Stimulated activated naive CD4-positive, alpha-beta T cell treated with Interleukin-2 at 50 U/mL for 16 hours (primary cell): Measurements from ENCODE around the gene CCR5AS.
"Not testable (repeated sequence)": the region's sequence is repeated elsewhere in the genome, so short reads cannot be mapped to it uniquely, and the experiment has no call there.

Experiments
- DNase-seq: peaks from one replicate; lab custom pipeline; 2025; lab: John Stamatoyannopoulos, UW

The CCR5AS gene

DNA sequence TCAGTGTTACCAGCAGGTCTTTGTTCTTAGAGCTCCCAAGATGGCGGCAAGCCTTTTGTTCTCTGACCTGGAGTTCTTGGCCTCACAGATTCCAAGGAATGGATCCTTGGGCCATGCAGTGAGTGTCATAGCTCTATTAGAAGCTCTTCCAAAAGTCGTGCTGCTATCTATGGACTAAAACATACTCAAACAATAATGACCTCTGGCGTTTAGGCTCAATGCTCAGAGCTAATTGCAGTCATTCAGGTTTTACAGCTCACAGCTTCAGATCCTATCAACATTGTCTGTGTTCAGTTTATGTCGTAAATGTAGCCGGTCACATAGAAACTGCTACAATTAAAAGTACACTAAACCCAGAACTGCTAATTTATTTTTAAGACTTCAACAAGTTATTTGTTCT lies 22.4 kb upstream of the CCR5AS start:
- no peak for DNase-seq

DNA sequence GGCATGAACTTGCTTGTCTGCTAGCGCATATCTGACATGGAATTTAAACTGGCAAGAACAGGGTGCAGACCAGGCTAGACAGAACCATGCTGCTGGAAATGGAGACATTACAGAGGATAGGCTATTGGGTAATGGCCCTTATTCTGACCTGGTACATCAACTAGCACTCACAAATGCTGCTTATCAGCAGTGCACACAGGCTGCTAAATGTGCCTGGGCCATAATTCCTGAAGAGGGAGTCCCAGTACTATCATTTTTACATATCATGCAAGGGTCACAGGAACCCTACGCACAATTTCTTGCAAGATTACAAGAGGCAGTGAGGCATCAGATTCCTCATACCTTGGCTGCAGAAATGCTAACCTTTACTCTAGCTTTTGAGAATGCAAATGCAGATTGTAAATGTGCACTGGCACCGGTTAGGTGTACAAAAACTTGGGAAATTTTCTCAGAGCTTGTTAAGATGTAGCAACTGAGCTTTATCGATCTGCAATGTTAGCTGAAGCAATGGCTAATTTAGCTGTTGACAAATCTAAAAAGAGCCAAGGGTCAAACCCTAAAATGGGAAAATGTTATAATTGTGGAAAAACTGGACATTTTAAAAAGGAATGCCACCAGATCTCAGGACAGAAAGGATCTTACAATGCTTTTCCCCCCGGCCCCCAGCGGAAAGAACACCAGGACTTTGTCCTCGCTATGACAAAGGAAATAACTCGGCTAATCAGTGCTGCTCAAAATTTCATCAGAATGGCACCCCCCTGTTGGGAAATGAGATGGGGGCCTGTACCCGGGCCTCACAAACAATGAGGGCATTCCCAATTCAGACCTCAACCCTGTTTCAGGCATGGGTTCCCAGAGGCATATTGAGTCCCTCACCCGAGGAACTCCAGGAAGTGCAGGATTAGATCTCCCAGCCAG lies 21.3 kb upstream of the CCR5AS start:
- DNase-seq, result no peak

DNA sequence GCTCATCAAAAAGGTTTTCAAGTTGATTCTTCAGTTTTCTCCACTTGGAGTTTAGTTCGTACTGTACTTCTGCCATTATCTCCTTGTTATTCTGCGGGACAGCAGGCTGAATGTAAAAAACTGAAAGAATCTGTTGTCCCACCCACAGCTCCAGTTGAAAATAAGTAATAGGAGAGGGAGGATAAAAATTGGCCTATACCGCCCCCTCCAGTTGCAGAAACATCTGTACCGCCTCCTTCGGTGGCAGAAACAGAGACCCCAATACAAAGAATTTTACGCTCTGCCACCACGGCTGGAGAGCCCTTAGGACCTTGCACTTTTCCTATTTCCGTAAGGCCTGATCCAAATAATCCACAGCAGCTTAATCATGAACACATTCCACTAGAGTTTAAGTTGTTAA lies 20.5 kb upstream of the CCR5AS start:
- not testable (repeated sequence) for DNase-seq

DNA sequence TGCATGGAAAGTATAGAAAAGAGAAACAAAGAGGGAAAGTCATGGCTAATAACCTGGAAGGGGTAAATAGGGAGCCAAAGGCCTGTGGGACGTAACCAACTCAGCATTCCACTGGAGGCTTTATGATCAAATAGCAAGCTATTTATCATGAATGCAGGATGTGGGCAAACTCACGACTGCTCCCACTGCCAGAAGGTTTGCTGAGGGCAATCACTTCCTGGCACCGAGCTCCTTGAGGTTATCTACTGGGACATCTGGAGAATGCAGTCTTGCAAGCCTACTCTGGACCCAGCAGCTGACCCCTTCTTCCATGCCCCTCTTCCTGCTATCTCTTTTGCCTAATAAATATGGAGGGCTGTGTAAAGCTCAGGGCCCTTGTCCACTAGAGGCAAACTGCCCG lies 19.6 kb upstream of the CCR5AS start:
- DNase-seq, result not testable (repeated sequence)

DNA sequence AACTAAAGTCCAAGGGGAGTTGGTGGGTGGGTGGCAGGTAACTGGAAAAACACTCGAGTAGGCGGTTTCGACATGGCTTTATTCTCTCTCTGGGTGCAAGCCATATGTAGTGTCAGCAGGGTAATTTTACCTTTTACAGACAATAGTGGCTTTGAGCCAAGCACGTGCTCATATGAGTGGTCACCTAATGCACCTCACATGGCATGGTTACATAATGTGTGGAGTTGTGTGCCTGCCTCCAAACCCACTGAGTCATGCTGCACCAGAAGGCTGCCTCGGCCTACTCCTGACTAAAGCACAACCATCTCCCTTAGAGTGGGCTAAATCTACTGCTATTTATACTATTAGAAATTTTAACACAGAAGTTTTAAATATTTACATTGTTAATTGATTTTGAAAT lies 16.7 kb upstream of the CCR5AS start:
- no peak for DNase-seq

DNA sequence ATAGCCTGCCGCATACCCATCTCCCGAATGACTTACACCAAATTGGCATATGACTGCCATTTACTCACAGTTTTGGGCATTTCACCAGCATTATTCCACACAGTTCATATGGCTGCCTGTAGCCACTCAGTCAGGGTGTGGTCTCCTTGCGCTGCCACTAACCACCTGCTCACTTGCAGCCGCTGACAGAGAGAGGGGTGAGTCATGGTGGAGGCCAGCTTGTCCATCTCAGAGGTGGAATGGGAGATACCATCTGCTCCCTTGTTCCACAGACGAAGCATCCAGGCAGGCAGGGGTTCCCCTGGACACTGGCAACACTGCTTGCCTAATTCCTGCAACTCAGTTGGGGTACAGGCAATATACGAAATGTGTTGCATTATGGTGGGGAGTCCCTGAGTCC lies 15.8 kb upstream of the CCR5AS start:
- DNase-seq, result no peak

DNA sequence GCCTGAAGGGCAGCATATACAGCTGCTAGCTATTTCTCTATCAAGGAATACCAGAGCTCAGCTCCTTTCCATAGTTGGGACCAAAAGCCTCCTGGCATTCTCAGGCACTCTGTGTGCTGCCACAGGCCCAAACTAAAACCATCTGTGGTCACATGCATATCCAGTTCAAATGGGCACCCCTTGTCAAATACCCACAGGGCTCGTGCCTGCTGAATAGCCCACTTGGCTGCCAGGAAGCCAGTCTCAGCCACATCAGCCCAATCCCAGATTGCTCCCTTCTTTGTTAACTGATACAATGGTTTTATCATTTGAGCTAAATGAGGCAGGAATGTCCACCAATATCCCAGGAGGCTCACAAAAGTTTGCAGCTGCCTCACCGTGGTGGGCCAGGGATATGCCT lies 14.1 kb upstream of the CCR5AS start:
- no peak for DNase-seq

DNA sequence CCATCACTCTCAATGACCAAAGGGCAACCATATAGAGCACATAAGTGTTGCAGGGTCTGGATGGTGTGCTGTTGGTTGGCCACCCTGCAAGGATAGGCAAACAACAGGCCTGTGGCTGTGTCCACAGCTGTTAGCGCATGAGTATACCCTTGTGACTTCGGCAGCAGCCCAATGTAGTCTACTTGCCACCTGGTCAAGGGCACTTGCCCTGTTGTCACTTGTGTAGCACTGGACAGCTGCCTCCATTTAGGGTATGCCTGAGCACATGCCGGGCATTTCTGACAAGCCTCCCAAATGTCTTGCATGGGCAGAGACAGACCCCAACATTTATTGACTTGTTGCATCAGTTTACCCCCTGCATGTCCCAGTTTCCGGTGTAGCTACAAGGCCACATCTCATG lies 12.9 kb upstream of the CCR5AS start:
- DNase-seq, result no peak

DNA sequence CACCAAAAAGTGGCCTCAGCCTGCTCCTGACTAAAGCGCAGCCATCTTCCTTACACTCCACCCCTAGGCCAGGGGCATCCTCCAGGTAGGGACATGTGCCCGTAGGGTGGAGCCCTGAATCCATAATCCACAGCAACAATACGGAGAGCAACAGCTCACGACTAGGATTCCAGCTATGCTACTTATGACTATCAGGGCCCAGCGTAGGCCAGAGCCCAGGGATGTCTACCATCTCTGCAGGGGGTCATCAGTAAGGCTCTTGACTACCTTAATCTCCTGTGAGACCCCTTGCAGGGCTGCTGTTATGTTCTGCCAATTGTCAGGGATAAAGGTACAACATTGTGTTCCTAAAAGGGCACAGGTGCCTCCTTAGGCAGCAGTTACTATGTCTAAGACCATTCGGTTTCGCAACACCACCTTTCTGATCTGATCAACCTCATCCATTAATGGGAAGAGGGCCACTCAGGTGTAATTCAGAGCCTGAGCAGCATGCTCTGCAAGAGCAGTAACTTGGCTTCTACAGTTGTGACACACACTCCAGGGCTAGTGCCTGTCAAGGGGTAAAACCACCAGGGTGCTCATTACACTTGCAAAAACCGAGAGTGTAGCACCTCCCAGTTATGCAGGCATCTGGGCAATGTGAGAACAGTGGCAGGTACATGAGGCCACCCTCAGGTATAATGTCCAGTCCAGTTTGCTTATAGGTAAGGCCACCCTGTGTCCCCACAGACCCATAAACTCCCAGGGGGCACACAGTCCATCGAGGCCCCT lies 11.2 kb upstream of the CCR5AS start:
- DNase-seq, result no peak

DNA sequence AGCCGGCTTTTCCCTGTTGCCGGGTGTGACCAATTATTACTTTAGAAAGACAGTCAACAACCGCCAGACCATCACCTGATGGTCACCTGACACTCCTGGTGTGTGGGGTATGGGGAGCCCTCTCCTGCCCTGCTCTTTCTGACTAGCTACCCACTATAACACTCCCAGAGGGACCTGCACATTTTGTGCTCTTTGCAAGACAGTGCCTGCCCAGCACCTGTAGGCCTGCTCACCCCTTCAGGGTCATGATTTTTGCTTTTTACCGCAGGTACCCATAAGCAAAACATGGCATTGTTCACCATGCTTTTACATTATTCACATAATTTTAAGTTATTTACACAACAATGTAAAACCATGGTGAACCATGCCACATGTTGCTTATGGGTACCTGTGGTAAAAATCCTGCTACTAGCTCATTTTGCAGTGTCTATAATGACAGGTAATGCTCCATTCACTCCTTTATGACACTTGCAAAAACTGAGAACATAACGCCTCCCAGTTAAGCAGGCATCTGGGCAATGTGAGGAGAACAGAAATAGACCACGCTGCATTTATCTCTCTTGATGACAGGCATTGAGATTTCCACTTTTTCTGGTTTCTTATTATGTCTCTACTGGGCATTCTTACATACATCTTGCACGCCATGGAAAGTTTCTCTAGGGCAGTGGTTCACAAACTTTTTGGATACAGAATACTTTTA lies 10.1 kb upstream of the CCR5AS start:
- DNase-seq, result no peak

DNA sequence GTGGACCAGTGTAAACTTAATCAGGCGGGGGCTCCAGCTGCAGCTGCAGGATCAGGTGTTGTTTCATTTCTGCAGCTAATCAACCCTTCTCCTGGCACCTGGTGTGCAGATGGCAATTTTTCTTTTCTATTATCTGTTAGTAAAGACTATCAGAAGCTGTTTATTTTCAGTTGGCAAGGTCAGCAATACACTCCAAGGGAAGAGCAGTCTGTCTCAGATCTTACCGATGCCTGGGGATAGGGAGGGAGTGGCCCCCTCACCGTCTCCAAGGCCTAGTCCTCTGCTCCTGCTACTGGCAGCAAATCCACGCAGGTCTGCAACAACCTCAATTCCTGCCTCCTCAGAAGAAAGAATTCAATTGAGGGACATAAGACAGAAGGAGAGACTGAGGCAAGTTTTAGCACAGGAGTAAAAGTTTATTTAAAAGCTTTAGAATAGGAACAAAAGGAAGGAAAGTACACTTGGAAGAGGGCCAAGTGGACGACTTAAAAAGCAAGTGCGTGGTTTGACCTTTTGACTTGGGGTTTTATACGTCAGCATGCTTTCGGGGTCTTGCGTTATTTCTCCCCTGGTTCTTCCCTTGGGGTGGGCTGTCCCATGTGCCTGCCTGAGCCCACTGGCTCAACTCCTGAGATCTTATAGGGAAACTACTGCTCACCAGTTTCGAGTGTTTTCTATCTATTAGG lies 9.4 kb upstream of the CCR5AS start:
- DNase-seq, result no peak

DNA sequence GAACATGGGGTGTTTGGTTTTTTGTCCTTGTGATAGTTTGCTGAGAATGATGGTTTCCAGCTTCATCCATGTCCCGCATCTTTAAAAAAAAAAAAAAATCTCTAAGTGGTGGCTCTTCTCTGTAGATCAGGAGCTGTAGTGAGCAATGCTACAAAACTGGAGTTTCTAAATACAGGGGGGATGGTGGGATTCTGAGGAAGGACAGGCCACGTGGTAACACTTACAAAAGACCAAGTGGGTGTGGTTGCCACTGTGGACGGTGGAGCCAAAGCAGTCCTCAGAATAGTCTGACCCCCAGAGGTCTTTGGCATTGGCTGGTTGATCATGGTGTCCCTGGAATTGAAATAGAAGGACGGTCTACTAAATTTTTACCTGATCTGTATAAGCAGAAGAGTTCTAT lies 7.9 kb upstream of the CCR5AS start:
- no peak for DNase-seq

DNA sequence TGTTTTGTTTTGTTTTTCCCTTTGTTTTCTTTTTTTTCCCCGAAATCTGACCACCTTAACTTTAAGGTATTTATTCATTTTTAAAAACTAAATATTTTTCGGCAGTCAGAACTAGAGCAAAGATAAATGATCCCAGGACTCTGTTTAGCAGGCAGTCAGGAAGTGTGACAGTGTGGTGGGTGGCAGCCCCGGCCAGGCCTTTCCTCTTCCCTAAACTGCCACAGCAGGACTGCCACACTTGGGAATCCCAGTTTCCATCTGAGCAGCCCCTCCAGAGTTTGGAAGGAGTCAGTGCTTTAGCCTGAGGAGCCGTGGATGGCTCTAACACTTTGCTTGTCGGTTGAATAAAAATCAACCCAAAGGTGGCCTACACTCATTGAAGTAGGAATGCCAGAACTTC lies 7.1 kb upstream of the CCR5AS start:
- no peak for DNase-seq

DNA sequence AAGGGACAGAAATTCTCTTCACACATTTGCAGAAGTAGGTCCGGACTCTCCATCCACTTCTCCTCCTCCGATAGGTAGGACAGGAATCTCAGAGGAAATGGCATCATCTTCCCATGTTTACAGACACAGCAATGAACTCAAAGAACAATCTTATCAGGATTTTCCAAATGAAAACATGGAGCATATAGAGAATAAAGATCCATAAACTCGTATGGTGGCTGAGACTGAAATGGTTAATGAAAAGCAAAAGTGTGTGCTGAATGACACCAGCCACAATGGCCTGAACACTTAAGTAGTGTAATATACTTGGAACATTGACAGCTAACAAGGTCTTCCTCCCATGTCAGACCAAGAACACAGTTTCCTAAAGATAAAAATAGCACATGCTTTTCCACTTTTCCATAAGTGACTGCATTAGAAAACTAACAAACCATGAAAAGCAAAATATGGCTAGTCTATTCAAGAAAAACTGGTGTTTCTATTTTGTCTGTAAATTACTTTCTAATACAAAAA lies 6.0 kb upstream of the CCR5AS start:
- DNase-seq, result no peak

DNA sequence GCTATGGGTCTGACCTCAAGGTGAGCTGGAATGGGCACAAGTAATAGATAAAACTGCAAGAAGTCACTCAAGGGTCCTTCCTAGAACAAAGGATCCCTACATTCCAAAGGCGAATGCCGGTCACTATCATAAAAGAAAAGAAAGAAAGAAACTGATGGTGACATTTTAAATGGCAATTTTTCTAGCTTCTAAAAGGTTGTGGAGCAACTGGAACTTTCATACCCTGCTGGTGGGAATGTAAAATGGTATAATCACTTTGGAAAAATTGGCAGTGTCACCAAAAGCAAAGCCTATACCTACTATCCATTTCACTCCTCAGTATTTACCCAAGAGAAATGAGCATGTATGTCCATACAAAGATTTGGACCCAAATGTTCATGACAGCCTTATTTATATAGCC lies 4.4 kb upstream of the CCR5AS start:
- DNase-seq, result no peak

DNA sequence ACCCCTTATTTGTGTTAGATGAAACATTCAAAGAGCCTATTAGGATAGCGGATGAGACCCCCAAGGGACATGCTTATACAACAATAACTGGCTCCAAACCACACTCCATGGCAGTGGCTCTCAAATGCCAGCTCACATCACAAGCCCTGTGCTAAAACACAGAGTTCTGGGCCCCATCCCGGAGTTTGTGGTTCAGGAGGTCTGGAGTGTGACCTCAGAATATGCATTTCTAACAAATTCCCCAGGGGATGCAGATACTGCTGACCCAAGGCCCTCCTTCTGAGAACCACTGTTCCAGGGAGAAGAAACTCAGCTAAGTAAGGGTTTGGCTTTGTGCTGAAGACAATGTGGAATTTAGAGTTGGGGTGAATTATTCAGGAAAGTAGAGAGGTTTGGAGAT lies 3.8 kb upstream of the CCR5AS start:
- no peak for DNase-seq

DNA sequence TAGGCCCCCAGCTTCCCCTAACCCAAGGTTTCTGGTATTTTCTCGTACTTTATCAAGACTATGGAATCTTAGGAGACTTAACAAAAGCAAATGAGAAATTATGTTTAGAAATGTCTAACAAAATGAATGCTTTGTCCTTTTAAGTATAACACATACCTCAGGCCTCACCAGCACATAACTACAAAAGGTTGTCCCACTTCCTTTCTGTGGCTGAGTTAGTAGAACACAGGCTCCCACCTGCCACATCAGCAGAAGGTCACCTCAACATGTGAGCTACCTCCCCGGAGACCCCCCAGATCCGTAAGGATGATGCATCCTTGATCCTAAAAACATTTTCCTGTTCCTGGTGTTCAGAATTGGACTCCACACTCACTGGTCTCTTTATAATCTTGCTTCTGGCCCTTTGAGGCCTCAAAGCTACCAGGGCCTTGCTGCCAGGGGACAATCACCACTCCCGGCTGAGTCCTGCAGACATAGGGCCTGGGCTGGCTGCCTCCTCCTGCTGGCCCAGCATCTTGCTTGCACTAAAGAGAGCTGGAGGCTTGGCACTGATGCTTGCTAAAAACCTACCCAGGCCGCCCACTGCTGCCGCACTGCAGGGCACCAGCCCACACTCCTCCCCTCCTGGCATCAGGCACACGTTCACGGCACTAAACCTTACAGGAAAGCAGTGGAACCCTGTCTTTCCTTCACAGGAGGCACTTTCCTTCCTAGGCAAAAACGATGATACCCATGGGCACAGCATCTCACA lies 3.0 kb upstream of the CCR5AS start:
- DNase-seq, result no peak

DNA sequence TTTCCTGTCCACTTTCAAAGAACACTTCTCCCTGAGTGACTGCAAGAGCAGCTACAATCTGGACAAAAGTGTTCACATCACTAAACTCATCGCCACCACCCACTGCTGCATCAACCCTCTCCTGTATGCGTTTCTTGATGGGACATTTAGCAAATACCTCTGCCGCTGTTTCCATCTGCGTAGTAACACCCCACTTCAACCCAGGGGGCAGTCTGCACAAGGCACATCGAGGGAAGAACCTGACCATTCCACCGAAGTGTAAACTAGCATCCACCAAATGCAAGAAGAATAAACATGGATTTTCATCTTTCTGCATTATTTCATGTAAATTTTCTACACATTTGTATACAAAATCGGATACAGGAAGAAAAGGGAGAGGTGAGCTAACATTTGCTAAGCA lies 2.0 kb upstream of the CCR5AS start:
- no peak for DNase-seq

DNA sequence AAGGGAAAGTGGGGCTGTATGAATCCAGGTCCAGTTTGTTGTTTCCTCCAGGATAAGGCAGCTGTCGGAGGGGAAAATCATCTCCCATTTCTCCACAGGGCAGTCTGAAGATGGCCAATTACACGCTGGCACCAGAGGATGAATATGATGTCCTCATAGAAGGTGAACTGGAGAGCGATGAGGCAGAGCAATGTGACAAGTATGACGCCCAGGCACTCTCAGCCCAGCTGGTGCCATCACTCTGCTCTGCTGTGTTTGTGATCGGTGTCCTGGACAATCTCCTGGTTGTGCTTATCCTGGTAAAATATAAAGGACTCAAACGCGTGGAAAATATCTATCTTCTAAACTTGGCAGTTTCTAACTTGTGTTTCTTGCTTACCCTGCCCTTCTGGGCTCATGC lies 1.1 kb upstream of the CCR5AS start:
- no peak for DNase-seq

DNA sequence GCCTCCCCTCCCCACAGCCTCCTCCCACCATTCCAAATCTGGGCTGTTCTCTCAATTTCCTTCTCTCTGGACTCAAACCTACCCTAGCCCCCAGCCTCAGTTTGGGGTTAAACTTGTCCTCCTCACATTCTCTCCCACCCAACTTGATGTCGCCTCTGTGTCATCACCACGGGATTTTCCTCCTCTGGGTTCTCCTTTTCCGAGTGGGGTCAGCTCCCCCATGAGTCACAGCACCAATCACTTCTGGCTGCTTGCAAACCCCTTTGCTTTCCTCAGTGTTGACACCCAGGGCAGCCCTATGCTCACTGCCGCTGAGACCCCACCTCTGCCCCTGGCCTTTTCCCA lies 451 bp downstream of the CCR5AS start:
- DNase-seq, result no peak

DNA sequence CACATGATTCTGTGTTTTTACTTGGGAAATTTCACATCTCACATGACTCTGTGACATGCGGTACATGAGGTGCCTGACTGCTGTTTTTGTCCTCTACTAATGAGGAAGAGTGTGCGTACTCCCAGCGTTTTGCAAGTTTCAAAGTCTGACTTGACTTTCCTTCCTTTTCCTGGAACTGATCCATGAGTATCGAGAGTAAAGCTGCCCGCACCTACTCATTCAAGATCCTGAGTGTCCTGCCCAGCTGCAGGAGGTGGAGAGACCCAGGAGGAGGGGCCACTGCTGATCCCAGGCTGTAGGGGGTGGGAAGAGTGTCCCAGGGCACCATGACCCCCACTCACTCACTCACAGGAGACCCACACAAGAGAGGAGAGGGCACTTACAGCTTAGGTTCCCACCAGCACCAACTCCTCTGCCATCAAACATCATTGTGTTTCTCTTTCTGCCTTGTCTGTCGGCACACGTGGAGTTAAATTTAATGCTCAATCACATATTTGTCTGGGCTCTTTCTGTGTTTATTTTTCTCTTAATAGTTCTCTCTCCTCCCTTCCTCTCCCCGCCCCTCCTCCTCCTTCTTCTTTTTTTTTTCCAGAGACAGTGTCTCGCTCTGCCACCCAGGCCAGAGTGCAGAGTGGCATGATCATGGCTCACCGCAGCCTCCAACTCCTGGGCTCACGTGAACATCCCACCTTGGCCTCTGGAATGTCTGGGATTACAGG lies 1.4 kb downstream of the CCR5AS start:
- DNase-seq, result no peak
